Measurements from ENCODE around the gene AUTS2.

The AUTS2 gene

GRCh38 chr7:70148997-70149396, 550.7 kb downstream of the AUTS2 start:
- DNase-seq (ENCODE audit: insufficient read length) (no peak), FAIRE-seq (no peak)
- no peak for TF ChIP-seq TAF1 (IDR thresholded peaks at IDR 0.05; ENCODE audit: borderline replicate concordance, low read depth, low read length)
- TF ChIP-seq POLR2AphosphoS5 (IDR thresholded peaks at IDR 0.05; ENCODE audit: low read depth, low read length), result no peak
- no peak for TF ChIP-seq POLR2A (IDR thresholded peaks at IDR 0.05; ENCODE audit: low read depth, low read length)

DNA sequence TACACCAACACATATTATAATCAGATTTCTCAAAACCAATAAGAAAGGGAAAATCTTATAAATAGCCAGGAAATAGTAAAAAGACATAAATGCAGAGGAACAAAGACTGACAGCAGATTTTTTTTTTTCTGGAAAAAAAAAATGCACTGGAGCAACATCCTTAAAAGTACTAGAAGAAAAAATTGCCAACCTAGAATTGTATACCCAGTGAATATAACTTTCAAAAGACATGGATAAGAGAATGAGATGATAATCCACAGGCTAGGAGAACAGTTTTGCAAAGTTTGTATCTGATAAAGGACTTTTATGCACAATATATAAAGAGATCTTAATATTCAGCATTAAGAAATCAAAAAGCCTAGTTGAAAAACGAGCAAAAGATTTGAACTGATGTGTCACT, 554.0 kb downstream of the AUTS2 start:
- no peak for FAIRE-seq
- no peak for TF ChIP-seq POLR2A (IDR thresholded peaks at IDR 0.05; ENCODE audit: low read depth, low read length)
- no peak for TF ChIP-seq POLR2AphosphoS5 (IDR thresholded peaks at IDR 0.05; ENCODE audit: low read depth, low read length)
- TF ChIP-seq TAF1 (IDR thresholded peaks at IDR 0.05; ENCODE audit: borderline replicate concordance, low read depth, low read length), result no peak
- no peak for DNase-seq (ENCODE audit: insufficient read length)

DNA sequence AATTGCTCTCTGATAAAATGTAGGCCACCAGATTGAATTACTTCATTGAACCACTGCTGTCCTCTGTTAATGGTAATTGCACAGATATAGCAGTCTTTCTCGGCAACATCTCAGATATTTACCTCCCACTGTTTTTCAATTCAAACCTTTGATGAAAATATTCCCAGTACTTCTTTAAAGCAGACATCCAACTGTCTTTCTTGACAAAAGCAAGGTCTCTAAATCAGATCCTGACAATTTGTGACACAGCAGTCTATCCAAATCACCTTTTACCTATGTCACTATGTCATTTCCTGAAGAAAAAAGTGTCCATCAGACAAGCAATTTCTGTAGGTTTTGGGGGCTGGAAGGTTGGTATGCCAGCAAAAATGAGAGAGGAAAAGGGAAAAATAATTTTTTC, 555.7 kb downstream of the AUTS2 start:
- DNase-seq (ENCODE audit: insufficient read length) (no peak), FAIRE-seq (no peak)
- TF ChIP-seq POLR2AphosphoS5 (IDR thresholded peaks at IDR 0.05; ENCODE audit: low read depth, low read length) (no peak), TAF1 (IDR thresholded peaks at IDR 0.05; ENCODE audit: borderline replicate concordance, low read depth, low read length) (no peak), POLR2A (IDR thresholded peaks at IDR 0.05; ENCODE audit: low read depth, low read length) (no peak)

DNA sequence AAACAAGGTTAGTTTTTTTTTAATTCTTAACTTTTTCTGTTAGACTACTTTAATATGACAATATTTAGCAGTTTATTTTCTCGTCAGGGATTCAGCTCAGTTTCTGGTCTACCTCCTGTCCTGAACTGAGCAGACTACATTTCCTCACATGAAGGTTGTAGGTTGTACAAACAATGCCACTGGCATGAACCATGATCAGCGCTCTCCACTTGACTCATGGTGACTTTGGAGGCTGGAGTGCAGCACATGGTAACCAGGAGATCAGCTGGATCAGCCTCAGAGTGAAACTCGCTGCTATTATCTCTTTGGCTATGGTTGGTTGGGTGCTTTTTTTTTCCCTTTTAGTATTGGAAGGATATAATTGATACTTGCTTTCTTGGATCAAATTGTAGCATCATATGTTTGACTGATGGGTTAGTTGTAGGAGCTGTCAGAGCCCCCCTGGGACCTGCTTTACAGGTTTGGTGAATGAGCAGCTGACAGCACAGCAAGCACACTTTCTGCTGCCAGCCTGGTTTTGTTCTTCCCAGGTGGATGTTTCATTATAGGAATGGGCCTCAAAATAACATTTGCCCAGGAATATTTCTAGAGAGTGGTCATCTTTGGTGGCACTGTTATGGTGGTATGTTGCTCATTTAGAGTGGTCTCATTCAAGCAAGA, 556.4 kb downstream of the AUTS2 start:
- DNase-seq (ENCODE audit: insufficient read length) (no peak), FAIRE-seq (no peak)
- TF ChIP-seq POLR2AphosphoS5 (IDR thresholded peaks at IDR 0.05; ENCODE audit: low read depth, low read length), result no peak

- FAIRE-seq (no peak), DNase-seq (ENCODE audit: insufficient read length) (no peak)
- TF ChIP-seq POLR2AphosphoS5 (IDR thresholded peaks at IDR 0.05; ENCODE audit: low read depth, low read length) (no peak), TAF1 (IDR thresholded peaks at IDR 0.05; ENCODE audit: borderline replicate concordance, low read depth, low read length) (no peak), POLR2A (IDR thresholded peaks at IDR 0.05; ENCODE audit: low read depth, low read length) (no peak)
These were observed 557.8 kb downstream of the AUTS2 start for GRCh38 chr7:70156057-70156456.

GRCh38 chr7:70159121-70159520, 560.8 kb downstream of the AUTS2 start:
- TF ChIP-seq TAF1 (IDR thresholded peaks at IDR 0.05; ENCODE audit: borderline replicate concordance, low read depth, low read length) (no peak), POLR2AphosphoS5 (IDR thresholded peaks at IDR 0.05; ENCODE audit: low read depth, low read length) (no peak), POLR2A (IDR thresholded peaks at IDR 0.05; ENCODE audit: low read depth, low read length) (no peak)
- no peak for DNase-seq (ENCODE audit: insufficient read length)
- no peak for FAIRE-seq

GRCh38 chr7:70165477-70166170, 567.3 kb downstream of the AUTS2 start:
- TF ChIP-seq TAF1 (IDR thresholded peaks at IDR 0.05; ENCODE audit: borderline replicate concordance, low read depth, low read length) (no peak), POLR2A (IDR thresholded peaks at IDR 0.05; ENCODE audit: low read depth, low read length) (no peak), POLR2AphosphoS5 (IDR thresholded peaks at IDR 0.05; ENCODE audit: low read depth, low read length) (no peak)
- DNase-seq (ENCODE audit: insufficient read length), result no peak
- FAIRE-seq, result no peak

DNA sequence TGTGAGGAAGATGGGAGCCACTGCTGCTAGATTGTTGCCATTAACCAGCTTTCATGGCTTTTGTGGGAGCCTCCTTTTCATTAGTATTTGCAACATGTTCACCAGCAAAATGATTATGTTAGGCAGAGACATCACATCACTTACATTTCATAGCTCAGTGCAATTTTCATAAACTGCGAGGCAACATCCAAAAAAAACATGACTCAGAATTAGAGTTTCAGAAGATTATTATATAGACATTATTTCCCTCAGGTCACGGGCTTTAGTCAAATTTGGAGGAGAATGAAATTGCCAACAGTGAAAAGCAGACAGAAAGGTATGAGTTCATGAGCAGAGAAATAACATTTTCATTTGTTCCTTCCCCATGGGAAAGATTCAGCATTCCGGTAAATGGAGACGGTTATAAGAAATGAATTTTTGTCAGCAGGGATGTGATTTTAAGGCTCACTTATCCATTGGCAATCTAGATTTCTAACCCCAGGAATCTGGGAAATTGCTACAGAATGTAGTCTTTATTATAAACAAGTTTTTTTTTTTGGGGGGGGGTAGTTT, 573.2 kb downstream of the AUTS2 start:
- no peak for FAIRE-seq
- TF ChIP-seq POLR2AphosphoS5 (IDR thresholded peaks at IDR 0.05; ENCODE audit: low read depth, low read length) (no peak), POLR2A (IDR thresholded peaks at IDR 0.05; ENCODE audit: low read depth, low read length) (no peak), TAF1 (IDR thresholded peaks at IDR 0.05; ENCODE audit: borderline replicate concordance, low read depth, low read length) (no peak)
- DNase-seq (ENCODE audit: insufficient read length), result no peak

DNA sequence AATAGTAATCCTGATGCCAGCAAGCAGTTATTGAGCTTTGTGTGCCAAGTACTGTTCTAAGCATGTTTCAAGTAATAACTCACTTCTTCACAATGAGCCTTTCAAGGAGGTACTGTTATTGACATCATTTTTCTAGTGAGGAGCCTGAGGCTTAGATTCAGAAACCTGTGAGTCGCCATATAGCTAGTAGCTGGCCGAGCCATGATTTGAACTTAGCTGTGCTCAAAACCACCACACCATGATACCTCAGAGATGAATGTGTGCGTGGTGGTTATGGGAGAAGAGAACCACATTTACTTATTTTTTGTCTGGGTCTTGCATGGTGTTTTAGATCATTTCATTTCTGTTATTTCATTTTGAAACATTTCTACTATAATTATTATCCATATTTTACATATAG, 578.9 kb downstream of the AUTS2 start:
- TF ChIP-seq POLR2AphosphoS5 (IDR thresholded peaks at IDR 0.05; ENCODE audit: low read depth, low read length) (no peak), POLR2A (IDR thresholded peaks at IDR 0.05; ENCODE audit: low read depth, low read length) (no peak), TAF1 (IDR thresholded peaks at IDR 0.05; ENCODE audit: borderline replicate concordance, low read depth, low read length) (no peak)
- FAIRE-seq (no peak), DNase-seq (ENCODE audit: insufficient read length) (no peak)

- DNase-seq (ENCODE audit: insufficient read length) (no peak), FAIRE-seq (no peak)
These were observed 579.9 kb downstream of the AUTS2 start for GRCh38 chr7:70178211-70178610.

DNA sequence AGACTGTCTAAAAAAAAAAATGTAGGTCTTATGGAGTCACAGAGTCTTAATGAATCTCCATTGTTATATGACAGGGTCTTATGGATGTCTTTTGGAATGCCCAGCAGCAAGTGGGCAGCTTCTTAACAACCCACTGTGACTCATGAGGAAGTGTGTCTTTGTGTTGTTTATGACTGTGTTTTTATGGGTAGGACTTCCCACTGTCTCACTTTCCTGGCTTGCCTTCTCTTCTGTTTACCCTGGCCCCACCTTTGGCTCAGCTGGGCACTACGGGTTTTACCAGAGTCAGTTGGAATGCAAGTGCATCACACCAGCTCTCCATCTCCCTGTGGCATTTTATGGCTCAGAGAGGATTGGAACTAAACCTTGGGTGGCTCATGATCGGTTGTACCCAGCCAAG, 580.5 kb downstream of the AUTS2 start:
- TF ChIP-seq POLR2A (IDR thresholded peaks at IDR 0.05; ENCODE audit: low read depth, low read length) (no peak), POLR2AphosphoS5 (IDR thresholded peaks at IDR 0.05; ENCODE audit: low read depth, low read length) (no peak), TAF1 (IDR thresholded peaks at IDR 0.05; ENCODE audit: borderline replicate concordance, low read depth, low read length) (no peak)
- DNase-seq (ENCODE audit: insufficient read length) (no peak), FAIRE-seq (no peak)

More at GRCh38 chr7:70178211-70178610, 579.9 kb downstream of the AUTS2 start:
- TF ChIP-seq POLR2AphosphoS5 (IDR thresholded peaks at IDR 0.05; ENCODE audit: low read depth, low read length) (no peak), TAF1 (IDR thresholded peaks at IDR 0.05; ENCODE audit: borderline replicate concordance, low read depth, low read length) (no peak), POLR2A (IDR thresholded peaks at IDR 0.05; ENCODE audit: low read depth, low read length) (no peak)

DNA sequence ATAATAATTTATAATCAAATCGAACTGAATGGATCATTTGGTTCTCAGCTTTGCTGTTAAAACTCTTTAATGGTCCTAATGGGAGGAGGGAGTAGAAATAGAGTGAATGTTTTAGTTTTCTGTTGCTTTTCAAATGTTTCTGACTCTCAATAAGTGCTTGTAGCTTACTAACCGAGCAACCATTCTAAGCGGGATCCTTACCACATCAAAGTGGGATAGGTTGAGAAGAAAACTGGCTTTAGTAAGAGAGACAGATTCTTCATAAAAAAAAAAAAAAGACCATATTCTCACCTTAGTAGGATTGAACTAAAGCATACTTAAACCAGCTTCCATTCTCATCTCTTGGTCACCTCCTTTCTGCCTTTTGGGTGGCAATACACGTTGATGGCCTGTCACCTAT, 584.2 kb downstream of the AUTS2 start:
- no peak for FAIRE-seq
- no peak for TF ChIP-seq POLR2AphosphoS5 (IDR thresholded peaks at IDR 0.05; ENCODE audit: low read depth, low read length)
- no peak for TF ChIP-seq TAF1 (IDR thresholded peaks at IDR 0.05; ENCODE audit: borderline replicate concordance, low read depth, low read length)
- TF ChIP-seq POLR2A (IDR thresholded peaks at IDR 0.05; ENCODE audit: low read depth, low read length), result no peak
- no peak for DNase-seq (ENCODE audit: insufficient read length)
